ENCODE data around the gene COL5A1.
"Not testable (repeated sequence)": the region's sequence is repeated elsewhere in the genome, so short reads cannot be mapped to it uniquely, and the experiment has no call there.

The COL5A1 gene

DNA sequence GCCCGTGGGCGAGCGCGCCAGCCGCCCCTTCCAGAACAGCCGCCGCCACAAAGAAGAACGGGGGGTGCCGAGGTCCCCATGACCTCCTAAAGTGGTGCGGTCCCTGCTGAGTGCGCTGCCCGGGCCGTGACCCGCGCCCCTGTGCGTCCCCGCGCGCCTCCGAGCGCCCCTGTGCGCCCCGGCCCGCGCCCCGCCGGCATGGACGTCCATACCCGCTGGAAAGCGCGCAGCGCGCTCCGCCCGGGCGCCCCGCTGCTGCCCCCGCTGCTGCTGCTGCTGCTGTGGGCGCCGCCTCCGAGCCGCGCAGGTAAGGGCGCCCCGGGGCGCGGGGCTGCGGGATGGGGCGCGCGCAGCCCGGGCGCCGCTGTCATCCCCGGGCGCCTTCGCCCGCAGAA, 384 bp downstream of the COL5A1 start:
- DNase-seq, result no peak

DNA sequence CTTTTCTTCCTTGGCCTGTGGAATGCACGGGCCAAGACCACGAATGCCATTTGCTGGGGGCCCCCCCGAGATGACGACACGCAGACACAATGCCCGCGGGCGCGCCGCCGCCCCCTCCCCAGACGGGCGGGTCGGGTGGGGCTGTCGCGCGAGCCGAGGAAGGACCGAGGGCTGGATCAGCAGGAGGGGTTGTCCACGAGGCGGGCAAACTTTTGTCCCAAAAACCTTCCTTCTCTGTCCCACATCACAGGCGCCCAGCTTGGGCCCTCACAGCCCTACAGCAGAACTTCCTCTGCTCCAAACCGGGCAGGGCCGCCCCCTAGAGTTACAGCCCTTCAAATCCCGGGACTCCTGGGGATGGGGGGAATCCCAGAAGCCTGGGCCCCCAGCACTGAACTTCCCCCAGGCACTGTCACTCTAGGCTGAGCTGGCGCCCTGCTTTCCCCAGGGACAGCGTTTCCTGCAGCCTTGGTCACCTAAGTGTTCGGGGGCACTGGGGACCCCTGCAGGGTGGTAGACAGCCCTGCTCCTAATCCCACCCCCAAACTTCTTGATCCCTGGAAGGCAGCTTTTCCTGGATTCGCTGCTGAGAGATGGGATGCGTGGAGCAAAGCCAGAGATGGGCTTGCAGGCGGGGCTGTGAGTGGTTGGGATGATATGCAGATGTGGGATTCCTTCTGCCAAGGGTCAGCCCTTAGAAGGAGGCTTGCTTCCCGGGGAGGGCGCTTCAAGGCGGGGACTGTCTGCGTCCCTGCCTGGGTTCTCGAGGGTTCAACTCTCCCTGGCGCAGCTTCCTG, 980 bp downstream of the COL5A1 start:
- DNase-seq, result no peak

DNA sequence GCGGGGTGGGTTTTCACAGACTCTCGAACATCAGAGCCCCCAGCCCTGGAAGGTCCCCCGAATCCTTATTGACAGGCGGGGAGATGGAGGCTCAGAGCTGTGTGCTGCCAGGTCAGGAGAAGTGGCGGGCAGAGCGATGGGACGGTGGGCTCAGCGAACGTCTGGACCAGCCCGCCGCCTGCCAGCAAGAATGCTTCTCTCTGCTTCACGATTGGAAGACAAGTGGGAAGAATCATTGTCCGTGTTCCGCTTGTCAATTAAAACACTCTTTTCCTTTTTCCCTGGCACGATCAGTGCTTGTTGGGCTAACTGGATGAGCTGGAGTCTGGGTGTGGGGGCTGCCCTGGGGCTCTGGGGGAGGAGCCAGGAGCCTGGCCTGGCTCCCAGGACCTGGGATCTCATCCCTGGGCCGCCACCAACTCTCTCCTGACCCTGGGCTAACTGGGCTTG, 1.6 kb downstream of the COL5A1 start:
- no peak for DNase-seq

DNA sequence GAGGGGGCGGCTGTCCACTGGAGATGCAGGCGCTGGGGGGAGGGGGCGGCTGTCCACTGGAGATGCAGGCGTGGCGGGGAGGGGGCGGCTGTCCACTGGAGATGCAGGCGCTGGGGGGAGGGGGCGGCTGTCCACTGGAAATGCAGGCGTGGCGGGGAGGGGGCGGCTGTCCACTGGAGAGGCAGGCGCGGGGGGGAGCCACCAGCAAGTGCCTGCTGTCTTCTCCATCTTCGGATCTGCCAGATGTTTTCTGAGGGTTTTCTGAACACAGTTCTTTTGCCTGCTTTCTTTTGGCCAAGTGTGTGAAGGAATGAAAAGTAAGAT, 2.8 kb downstream of the COL5A1 start:
- not testable (repeated sequence) for DNase-seq

DNA sequence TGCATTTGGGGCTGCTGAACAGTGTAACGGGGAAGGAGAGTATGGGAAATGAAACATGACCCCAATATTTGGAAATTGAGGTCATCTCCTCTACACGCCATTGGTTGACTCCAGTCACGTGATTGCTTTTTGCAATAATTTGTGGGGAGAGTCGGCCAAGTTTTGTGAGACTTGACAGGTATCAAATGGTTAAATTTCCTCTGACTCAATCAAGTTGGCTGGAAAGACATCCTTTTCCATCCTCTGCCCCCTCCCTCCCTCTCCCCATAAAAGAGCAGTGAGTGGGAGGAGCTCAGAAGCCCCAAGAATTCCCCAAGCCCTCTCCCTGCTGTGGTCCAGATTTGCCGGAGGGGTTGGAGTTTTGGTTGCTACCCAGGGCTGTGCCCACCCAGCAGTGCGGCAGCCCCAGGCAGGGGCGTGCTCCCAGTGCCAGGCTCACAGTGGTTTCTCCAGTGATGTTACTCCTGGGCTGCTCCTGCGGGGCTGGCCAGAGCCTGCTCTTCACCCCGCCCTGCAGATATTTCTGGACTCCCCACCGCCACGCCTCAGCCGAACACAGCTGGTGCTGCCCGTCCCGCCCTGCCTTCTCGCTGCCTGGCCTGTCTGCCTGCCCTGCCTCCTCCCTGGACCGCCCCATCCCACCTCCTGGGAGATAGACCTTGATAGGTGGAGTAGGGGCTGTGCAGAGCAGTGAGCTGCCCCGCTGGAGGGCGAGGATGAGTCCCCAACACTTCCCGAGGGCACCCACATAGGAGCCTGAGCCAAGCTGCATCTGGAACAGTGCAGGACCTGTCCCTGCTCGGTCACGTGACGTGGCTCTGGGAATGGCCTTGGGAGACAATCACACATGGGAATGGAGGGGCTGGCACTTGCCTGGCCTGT, 3.4 kb downstream of the COL5A1 start:
- no peak for DNase-seq

DNA sequence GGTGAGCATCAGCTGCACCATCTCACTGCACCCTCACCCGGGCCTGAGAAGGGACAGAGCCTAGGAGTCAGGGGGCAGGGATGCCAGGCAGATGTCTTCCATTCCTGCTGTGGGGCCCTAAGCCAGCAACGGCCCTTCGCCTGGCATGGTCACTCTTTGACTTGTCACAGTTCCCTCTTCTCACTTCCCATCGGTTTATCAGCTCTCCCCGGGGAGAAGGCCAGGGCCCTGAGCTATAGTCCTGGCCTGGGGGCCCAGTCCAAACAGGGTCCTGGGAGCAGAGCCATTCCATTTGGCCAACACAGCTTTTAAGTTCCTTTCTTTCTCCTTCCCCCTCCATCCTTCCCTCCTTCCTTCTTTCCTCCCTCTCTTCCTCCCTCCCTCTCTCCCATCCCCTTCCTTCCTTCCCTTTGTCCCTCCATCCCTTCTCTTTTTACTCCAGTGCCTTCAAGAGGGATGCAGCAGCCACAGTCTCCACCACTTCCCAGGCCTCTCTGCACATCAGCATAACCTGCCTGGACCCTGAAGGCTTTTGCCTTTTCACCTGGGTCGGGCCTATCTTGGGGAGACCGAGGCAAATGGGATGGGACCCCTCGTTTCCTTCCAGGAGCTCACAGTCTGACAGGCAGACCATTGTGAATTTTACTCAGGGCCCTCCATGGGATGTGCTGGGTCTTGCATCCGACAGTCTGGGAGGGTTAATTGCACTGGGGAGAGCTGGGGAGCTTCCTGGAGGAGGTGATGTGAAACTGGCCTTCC, 4.2 kb downstream of the COL5A1 start:
- no peak for DNase-seq

DNA sequence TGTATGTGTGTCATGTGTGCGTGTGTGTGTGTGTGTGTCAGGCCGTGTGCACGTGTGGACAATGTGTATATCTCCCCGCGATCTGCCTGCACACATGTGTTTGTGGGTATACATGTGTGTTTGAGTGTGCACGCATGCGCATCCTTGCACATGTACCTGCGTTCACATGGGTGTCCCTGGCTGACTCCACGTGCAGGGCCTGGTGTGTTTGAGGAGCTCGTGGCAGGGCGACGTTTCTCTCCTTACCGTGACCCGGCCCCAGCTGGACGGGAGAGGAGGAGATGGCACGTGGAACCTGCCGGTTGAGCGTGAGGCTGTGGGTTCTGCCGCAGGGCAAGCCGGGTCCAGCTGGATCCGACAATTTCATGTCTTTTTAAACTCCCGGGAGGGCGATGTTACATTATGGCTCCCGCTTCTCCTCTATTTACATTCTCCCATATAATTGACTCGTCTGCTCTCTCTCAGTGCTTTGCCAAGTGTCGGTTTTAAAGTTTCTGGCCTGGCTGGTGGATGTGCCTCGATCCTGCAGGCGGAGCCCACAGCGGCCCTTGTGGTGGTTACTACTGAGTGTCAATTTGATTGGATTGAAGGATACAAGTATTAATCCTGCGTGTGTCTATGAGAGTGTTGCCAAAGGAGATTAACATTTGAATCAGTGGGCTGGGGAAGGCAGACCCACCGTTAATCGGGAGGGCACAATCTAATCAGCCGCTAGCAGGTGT, 5.9 kb downstream of the COL5A1 start:
- DNase-seq, result no peak

DNA sequence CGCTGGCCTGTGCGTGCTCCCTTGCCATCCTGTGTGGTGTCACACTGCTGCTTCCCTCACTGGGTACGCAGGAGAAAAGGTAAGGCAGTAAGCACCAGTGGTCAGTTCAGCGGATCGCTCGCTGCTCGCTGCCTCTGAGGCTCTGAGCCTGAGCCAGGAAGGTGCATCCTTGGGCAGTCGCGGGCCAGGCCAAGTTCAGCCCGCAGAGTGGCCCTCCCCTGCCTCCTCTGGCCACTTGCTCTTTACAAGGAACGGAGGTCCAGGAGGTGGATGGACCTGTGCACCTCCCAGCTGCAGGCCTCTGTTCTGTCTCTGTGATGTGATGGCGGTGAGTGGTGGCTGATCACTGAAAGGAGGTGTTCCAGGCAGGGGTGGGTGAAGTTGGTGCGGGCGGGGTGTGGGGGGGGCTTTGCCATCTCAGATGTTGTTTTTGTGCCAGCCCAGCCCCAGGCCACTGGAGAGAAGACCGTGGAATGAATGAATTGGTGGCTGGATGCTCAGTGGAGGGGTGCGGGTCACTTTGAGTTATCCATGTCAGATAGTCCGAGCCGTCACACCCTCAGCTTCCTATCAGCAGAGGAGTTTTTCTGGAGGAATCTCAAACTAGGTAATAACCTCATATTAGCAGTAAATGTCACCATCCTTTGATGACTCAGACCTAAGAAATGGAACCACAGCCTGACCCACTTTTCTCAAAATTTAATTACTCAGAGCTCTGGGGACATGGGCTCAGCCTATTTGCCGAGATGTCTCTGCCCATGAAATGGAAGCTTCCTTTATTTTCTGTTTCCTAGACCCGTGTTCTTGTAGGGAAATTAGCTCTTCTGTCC, 7.3 kb downstream of the COL5A1 start:
- DNase-seq, result no peak

DNA sequence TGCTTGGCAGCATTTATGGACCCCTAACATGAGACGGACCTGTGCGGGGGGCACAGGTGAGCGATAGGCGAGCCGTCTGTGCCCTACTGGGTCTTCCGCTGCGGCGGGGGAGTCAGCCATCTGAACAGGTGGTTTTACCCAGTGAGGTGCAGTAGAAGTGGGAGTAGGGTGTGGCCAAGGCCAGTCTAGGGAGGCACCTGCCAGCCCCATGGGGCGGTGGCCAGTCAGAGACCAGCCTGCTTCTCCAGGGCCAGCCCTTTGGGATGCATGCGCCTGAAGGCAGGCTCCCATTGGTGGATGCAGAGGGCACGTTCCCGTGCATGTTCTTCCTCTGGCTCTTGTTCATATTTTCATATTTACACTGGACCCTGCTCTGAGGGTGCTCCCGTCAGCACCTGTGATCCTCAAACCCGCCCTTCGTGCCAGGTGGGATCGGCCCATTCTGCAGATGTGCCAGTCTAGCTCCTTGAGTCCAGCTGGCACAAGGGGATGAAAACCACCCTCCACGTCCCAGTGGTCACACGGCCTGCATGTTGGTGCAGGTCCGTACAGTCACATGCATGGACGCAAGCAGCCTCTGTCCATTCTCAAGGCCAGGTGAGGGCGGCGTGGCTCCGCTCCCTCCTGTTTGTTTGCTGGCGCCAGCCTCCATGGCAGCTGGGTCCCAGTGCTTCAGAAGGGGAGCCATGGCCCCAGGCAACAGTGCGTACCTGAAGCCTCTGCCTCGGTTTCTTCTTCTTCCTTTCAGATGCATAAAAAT, 9.0 kb downstream of the COL5A1 start:
- no peak for DNase-seq

DNA sequence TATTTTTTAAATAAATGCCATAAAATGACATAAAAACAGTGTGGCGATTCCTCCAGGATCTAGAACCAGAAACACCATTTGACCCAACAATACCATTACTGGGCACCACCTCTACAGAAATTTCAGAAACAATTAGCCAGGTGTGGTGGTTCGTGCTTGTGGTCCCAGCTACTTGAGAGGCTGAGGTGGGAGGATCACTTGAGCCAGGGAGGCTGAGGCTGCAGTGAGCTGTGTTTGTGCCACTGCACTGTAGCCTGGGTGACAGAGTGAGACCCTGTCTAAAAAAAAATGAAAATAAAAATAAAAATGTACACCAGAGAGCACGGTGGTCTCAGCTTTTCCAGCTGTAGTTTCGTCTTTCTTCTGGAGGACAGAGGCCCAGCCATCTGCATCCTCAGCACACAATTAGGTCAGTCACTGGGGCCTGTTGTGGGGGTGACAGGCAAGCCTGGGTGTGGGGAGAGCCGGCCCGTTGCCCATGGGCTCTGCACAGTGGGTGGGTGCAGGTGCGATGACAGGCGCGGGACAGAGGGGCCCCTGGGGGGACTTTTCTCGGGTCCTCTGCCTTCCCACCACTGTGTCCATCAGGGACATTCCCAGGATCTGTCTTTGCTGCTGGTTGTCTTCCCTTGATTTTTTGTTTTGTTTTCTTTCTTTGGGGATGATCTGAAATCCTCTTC, 9.8 kb downstream of the COL5A1 start:
- DNase-seq, result no peak

DNA sequence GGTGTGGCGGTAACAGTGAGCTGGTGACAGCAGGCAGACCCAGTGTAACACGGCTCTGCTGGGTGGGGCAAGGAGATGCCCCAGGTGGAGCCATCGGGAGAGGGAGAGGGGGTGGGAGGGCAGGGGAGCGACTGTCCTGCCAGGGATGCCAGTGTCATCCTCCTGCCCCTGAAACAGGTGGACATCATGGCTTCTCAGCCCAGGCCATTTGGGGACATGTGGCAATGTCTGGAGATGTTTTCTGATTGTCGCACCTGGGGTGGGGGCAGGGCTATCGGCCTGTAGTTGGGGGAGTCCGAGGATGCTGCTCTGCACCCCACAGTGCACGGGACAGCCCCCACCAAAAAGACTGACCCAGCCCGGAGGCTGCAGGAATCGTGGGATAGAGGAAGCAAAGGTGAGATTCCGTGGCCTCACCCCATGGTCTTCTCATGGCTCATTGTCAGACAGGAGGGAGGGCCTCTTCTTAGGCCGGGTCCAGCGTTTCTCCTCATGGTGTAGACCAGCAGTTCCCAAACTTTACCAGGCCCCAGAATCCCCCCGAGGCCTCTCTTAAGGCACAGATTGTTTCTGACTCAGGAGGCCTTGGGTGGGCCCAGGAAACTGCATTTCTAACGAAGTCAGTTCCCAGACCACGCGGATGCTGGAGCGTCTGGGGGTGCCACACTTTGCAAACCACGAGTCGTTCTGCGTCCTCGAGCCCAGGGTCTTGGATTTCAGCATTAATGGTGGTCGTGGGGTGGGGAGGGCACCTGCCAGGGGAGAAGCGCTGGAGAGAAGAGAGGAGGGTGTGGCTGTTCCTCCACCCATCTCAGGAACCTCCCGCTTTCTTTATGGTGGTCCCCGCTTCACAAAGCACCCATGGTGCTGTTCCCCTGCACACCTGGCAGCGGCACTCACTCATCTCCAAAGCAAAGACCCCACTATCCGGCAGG, 11.0 kb downstream of the COL5A1 start:
- DNase-seq, result no peak

DNA sequence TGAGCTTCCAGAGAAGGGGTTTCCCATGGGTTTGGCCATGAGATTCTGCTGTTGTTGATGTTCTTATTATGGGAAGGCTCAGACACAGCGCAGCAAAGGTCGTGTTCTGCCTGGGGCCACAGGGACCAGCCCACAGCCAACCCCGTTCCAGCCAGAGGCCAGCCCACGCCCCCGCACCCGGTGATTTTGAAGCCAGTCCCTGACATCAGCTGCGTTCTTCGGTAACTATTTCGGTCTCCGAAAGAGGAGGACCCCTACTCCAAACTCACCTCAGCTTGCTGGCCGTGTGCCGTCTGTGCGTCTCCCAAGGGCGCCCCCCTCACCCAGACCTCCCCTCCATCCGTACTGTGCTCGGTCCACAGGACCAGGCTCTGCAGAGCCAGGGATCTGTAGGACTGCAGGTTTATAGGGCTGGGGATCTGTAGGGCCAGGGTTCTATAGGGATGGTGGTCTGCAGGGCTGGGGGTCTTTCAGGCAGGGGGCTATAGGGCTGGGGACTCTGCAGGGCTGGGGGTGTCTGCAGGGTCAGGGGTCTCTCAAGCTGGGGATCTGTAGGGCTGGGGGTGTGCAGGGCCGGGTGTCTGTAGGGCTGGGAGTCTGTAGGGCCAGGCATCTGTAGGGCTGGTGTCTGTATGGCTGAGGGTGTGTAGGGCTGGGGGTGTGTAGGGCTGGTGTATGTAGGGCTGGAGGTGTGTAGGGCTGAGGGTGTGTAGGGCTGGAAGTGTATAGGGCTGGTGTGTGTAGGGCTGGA, 11.8 kb downstream of the COL5A1 start:
- no peak for DNase-seq

DNA sequence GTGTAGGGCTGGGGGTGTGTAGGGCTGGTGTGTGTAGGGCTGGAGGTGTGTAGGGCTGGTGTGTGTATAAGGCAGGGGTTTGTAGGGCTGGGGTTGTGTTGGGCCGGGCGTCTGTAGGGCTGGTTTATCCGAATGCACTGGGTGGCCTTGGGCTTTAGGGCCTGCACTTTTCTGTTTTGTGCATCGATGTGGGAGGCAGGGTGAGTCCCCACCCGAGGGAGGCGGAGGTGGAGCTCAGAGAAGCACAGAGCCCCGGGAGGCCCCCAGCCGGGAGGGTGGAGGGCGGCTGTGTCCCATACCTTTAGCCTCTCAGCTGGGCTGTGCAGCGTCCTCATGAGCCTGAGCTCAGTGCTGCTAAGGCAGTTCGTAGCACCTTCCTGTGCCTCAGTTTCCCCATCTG, 13.5 kb downstream of the COL5A1 start:
- DNase-seq, result no peak

DNA sequence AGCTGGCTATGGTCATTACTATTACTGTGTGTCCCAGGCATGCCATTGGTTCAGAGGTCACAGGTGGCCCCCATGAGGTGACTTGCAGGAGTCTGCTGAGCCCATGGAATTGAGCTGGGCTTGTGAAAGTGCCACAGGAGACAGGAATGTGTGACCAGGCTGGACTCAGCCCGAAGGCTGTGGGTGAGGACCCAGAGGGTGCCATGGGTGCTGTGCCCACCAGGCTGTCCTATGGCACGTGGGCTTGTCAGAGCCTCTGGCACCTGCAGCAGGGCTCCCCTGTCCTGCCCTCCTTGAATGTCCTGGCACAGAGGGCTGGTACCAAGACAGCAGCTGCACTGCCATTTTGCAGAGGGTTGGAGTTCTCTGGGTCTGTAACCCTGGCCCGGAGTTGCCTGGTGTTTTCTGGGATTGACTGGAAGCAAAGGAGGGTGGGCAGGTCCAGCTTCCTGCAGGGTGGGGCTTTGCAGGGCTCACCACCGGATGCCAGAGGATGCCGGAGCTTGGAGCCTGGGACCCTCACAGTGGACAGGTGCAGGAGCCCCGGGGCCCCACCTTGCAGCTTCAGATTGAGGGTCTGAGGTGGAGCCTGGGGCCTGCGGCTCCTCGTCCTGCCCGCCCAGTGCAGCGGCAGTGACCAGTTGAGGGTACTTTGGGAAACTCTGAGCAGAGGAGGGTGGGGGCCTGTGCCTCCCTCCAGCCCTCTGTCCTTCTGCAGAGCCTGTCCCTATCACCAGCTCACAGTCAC, 14.2 kb downstream of the COL5A1 start:
- DNase-seq, result no peak

DNA sequence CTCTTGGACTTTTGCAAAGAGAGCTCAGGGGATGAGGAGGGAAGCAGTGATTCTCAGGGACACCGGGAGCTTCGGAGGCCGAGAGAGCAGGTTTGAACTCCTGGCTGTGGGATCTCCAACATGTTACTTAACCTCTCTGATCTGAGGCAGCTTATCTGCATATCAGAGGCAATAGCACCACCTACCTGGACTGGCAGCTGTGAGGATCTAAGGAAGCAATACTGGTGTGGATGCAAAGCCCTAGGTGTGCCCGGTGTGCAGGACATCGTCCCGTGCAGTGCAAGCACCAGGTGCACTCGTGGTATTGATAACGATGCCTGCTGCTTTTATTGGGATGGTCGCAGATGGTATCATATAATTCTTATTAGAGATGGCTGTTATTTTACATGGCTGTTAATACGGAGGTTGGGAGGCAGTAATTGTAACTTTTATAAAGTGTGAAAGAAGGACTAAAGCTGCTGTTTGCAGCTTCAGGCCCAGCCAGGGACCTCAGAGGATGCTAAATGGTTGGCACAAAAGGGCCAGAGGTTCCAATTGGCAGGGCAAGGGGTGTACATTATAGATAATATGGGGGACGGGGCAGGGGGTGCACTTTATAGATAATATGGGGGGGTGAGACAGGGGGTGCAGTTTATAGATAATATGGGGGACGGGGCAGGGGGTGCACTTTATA, 14.9 kb downstream of the COL5A1 start:
- DNase-seq, result no peak

DNA sequence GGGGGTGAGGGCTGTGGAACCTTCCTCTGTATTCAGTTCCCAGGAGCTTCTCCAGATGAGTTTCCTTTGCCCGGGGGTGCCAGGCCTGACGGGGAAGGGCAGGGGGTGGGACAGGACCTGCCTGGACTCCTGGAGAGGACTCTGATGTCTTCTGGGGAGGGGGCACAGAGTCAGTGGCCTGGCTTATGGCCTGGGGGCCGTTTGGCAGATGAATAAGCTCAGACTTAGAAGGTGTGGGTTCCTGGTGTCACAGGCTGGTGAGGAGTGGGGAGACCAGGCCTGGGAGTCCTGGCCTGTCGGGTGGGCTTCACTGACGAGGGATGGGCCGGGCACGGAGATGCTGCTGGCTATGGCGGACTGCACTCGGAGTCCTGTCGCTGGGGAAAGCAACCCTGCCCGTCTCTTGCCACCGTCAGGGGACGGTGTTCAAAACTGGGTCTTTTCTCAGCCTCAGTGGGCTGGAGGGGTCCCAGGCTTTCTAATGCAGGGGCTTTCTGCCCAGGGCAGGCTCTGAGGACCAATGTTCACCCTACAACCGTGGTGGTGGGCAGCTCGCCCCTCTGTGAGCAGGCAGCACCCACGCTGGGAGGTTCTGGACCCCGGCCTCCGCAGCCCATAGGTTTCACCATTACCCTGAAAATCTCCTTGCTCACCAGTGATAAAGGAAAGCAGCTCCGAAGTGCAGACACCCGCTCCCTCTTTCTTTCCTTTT, 16.2 kb downstream of the COL5A1 start:
- no peak for DNase-seq

Data from CD4-positive, alpha-beta T cell treated with Interleukin-10 for 1 hour (primary cell).